Left lung (tissue), 10 donors: ENCODE data around the gene CTXND1. TPM values are rescaled to one million over a fixed set of nuclear protein-coding genes. Genes with fewer than 3 reads are reported as not detected.
A peak's percentile ranks its signal among the peaks of the same experiment; 100 is the strongest.

Experiments
- ATAC-seq: fragments of 200-7000 bp; cut with Tn5 transposase; one replicate; pipeline ENCODE4 v1.9.1; 2020; ENCODE audit warnings: moderate library complexity
- DNase-seq, 4 donors: peaks; one replicate each; pipeline ENCODE4 v3.0.0-alpha.2; 2013 to 2020
- H3K27ac ChIP-seq, 2 donors: fragments of 200-600 bp; sonication (generic) in 1 of 2; one replicate each; pipeline versions ENCODE4 v1.5.0 to v1.8.0; 2020 to 2021
- H3K27me3 ChIP-seq, 2 donors: fragments of 200-600 bp; sonication (generic) in 1 of 2; one replicate each; pipeline versions ENCODE4 v1.5.0 to v1.8.0; 2020 to 2021
- H3K36me3 ChIP-seq, 2 donors: fragments of 200-600 bp; sonication (generic) in 1 of 2; one replicate each; pipeline versions ENCODE4 v1.5.0 to v1.8.0; 2020 to 2021
- H3K4me1 ChIP-seq, 2 donors: fragments of 200-600 bp; one replicate each; pipeline ENCODE4 v1.8.0; 2021
- H3K4me3 ChIP-seq, 2 donors: fragments of 200-600 bp; sonication (generic) in 1 of 2; one replicate each; pipeline versions ENCODE4 v1.5.0 to v1.8.0; 2020 to 2021; ENCODE audit warnings: mild to moderate bottlenecking in 1 of 2
- H3K9me3 ChIP-seq, 2 donors: fragments of 200-600 bp; sonication (generic) in 1 of 2; one replicate each; pipeline versions ENCODE4 v1.5.0 to v1.8.0; 2020 to 2021
- CTCF ChIP-seq, 2 donors: fragments of 200-600 bp; sonication (generic) in 1 of 2; IDR thresholded peaks; one replicate each; pipeline versions ENCODE4 v1.5.0 to v1.8.0; 2021; ENCODE audit warnings: antibody characterized with exemption in 2 of 2
- intact Hi-C, 2 donors: fragments of 100-400 bp; cut with DNase I; formaldehyde crosslinking; loops; one replicate each; pipeline versions ENCODE4 v1.11.2 to v1.14.2; 2022
- polyA plus RNA-seq, 6 donors: library from polyadenylated mRNA; unstranded; fragments of 120-200 nt; gene quantifications; one replicate each; pipeline ENCODE4 v1.2.1, GENCODE V29; 2013; ENCODE audit not compliant: insufficient read length in 6 of 6
- total RNA-seq, 2 donors: library from RNA; stranded (reverse); fragmentation: NEBNext Ultra II Directional; extraction: Animal tissue kit (Norgen Biotek cat#: 25700); gene quantifications; one replicate each; pipeline ENCODE4 v1.2.1, GENCODE V29; 2021
- donor health status: DM: no; HTN: yes; CAD: no.
- donor health status: DM: no; HTN: no; CAD: no.

Gene CTXND1
- total and polyA plus RNA-seq, 8 donors: 0.47 to 32.9 (median 23.1) TPM

DNA sequence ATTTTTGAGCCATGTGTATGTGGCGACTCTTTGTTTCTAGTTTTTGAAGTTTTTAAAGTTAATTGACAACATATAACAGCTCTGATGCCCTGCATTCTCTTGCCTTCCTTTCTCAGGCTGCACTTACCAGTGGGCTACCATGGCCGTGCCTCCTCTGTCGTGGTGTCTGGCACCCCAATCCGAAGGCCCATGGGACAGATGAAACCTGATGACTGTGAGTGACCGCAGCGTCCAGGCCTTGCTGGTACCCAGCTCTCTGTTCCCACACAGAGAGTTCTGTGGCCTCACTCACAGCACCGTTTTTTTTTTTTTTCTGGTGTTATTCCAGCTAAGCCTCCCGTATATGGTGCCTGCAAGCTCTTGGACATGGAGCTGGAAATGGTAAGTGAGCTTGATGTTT lies 84.1 kb downstream of the CTXND1 start:
- ATAC-seq: no peak
- intact Hi-C loops: no loop called here
- DNase-seq: no peak
- H3K27me3 ChIP-seq: no peaks in the 10 kb centered on the region
- peaks cover 0 to 21% of the 10 kb centered on the region in 2 donors for H3K36me3 ChIP-seq
- no peak for TF ChIP-seq CTCF (IDR thresholded peaks at IDR 0.05)
- H3K9me3 ChIP-seq: no peaks in the 10 kb centered on the region
- no peak overlapping the region for H3K27ac ChIP-seq
- peaks cover 0 to 2% of the 10 kb centered on the region in 2 donors for H3K4me1 ChIP-seq
- no peak overlapping the region for H3K4me3 ChIP-seq

- Histone ChIP-seq H3K9me3 (no peaks in the 10 kb centered on the region), H3K4me1 (peaks cover 20 to 32% of the 10 kb centered on the region in 2 donors), H3K4me3 (no peak overlapping the region), H3K27ac (no peak overlapping the region), H3K36me3 (peaks cover 0 to 30% of the 10 kb centered on the region in 2 donors), H3K27me3 (no peaks in the 10 kb centered on the region)
- no peak for TF ChIP-seq CTCF (IDR thresholded peaks at IDR 0.05)
- DNase-seq (no peak), ATAC-seq (no peak)
- intact Hi-C loops: no loop called here
These were observed 88.1 kb downstream of the CTXND1 start for GRCh38 chr15:80163897-80164296.

DNA sequence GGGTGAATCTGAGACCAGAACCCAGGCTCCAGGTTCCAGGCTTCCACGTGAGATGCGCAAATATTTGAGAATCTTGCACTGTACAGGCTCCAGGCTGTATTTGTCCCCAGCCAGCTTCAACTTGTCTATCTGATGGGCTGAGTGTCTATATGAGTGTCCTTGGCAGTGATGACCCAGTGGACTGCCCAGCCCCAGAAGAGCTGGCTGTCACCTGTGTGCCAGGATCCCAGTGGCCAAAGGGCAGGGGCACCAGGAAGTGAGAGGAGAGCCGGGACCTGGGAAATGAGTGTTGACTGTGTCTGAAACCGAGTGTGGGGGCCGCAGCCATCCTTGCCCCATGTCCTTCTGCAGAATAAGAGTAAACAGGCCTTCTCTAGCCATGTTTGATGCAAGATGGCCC lies 88.8 kb downstream of the CTXND1 start:
- Histone ChIP-seq H3K4me3 (no peak overlapping the region), H3K9me3 (no peaks in the 10 kb centered on the region), H3K27me3 (no peaks in the 10 kb centered on the region), H3K36me3 (peaks cover 0 to 24% of the 10 kb centered on the region in 2 donors), H3K4me1 (peaks cover 20 to 32% of the 10 kb centered on the region in 2 donors), H3K27ac (no peak overlapping the region)
- intact Hi-C loops: no loop called here
- no peak for TF ChIP-seq CTCF (IDR thresholded peaks at IDR 0.05)
- no peak for DNase-seq
- no peak for ATAC-seq

DNA sequence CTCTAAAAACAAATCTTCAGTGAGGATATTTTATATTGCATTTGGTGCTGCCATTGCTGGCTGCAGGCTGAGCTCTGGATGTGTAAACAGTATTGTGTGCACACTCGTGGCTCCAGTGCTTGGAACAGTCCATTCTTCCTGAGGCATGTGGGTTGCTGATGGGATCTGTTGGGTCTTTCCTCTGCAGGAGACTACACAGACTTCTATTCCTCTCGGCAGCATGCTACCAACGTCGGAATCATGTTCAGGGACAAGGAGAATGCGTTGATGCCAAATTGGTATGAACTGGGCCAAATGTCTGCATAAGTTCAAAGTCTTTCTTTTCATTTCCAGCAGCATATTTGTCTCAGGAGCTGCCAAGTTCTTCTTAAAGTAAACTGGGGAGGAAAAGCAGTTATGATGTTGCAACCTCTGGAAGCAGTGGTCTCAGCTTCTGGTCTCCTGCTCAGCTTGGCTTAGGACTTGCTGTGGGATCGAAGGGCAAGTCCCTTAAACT lies 89.9 kb downstream of the CTXND1 start:
- no peaks in the 10 kb centered on the region for H3K9me3 ChIP-seq
- peak overlapping the region; percentile 19 to 82 for H3K27ac ChIP-seq
- ATAC-seq (peak; percentile 28), DNase-seq (peak in 2 of 4 donors; percentile 78 to 82)
- no peak for TF ChIP-seq CTCF (IDR thresholded peaks at IDR 0.05)
- no peak overlapping the region for H3K4me3 ChIP-seq
- intact Hi-C loops: no loop called here
- H3K4me1 ChIP-seq: peaks cover 20 to 32% of the 10 kb centered on the region in 2 donors
- no peaks in the 10 kb centered on the region for H3K27me3 ChIP-seq
- peaks cover 0 to 18% of the 10 kb centered on the region in 2 donors for H3K36me3 ChIP-seq

DNA sequence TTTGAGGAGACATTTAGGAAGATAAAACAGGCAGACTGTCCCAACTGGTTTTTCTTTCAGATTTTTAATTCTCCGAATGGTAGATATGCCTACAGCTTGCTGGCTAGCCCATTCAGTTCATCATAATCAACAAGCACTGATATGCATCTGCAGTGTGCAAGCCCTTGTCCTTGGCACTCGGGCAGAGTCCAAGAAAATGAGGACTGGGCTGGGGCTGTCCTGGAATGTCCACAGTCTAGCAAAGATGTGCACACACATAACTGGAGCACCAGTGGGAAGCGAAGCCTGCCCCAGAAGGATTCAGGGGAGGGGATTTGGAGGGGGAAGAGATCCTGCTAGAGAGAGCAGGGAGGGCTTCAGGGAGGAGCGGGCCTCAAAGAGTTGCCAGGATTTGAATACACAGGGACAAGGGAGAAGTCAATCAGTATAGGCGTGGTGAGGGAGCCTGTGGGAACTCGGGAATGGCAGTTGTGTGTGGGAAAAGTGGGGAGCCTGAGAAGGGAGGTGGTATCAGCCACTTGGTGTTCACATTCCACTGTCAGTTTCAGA lies 90.5 kb downstream of the CTXND1 start:
- Histone ChIP-seq H3K4me3 (no peak overlapping the region), H3K9me3 (no peaks in the 10 kb centered on the region), H3K4me1 (peaks cover 20 to 37% of the 10 kb centered on the region in 2 donors), H3K36me3 (peaks cover 0 to 18% of the 10 kb centered on the region in 2 donors), H3K27ac (peak overlapping the region; percentile 19 to 82), H3K27me3 (no peaks in the 10 kb centered on the region)
- intact Hi-C loops: no loop called here
- ATAC-seq: no peak
- no peak for DNase-seq
- no peak for TF ChIP-seq CTCF (IDR thresholded peaks at IDR 0.05)
